Hindlimb muscle (tissue), 1 donor: ENCODE measurements around the gene ISL2. TPM values are rescaled to one million over a fixed set of nuclear protein-coding genes. Genes with fewer than 3 reads are reported as not detected.
"Not testable (repeated sequence)": the region's sequence is repeated elsewhere in the genome, so short reads cannot be mapped to it uniquely, and the experiment has no call there.

Experiments
- DNase-seq: peaks from one replicate; pipeline ENCODE4 v3.0.0-alpha.2; 2013
- polyA plus RNA-seq: library from polyadenylated mRNA; unstranded; fragments of 120-200 nt; gene quantifications from one replicate; pipeline ENCODE4 v1.2.1, GENCODE V29; 2013; ENCODE audit not compliant: insufficient read length

The ISL2 gene
- not detected for polyA plus RNA-seq

DNA sequence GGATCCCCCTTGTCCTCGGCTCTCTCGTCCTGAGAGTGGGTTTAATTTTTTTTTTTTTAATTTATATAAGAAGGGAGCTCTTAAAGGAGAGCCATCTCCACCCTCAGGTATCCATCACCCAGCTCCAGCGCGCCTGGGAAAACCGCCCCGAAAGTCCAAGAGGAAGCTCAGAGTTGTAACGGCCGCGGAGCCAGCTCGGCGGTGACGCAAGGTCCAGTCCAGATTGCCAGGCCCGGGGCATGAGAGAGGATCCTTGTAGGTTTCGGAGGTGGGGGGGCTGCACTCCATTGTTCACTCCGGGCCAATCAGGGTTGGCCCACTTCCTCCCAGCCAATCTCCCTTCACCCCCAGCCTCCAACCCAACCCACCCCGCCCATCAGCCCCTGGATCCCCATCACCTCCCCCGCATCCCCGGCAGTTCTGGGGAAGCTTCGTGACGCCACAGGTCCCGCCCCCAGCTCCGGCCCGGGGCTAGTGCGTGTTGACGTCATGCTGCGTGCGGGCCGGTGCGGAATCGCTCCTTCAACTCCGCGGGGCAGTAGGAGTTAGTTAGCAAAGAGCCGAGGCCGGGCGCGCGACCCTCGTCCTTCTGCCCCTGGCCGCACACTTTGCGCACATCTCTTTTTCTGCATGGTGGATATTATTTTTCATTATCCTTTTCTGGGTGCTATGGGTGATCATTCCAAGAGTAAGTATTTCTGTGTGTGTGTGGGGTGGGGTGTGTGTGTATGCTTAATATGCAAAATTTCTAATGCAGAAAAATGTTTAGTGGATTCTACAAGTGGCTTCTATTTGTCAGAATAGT, at the start of gene ISL2:
Gene ISL2, plus strand, starts transcription at position 520 of the 805 bp plus-strand sequence. Its CDS starts 111 bp downstream, at position 631.
- DNase-seq, result peak; percentile 11

DNA sequence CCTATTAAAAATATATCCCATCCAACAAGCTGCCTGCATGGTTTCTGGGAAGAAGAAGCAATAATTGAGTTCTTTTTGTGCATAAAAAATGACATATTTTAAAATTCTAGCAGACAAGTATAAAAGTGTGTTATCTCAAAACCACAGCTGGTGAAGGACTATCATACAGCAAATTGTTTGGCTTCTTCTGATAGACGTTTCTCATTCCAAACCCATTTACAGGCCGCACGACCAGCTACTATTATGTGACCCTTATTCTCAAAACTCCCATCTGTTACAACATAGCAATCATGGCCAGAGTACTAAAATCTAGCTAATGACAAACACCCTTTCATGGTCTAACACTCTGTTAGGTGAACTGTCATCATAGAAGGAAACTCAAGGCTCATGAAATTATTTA, 47.0 kb upstream of the ISL2 start:
- DNase-seq, result no peak

GRCh38 chr15:76293361-76293760, 43.2 kb upstream of the ISL2 start:
- DNase-seq, result no peak

- DNase-seq, result not testable (repeated sequence)
These were observed 42.1 kb upstream of the ISL2 start for GRCh38 chr15:76294463-76294862.

DNA sequence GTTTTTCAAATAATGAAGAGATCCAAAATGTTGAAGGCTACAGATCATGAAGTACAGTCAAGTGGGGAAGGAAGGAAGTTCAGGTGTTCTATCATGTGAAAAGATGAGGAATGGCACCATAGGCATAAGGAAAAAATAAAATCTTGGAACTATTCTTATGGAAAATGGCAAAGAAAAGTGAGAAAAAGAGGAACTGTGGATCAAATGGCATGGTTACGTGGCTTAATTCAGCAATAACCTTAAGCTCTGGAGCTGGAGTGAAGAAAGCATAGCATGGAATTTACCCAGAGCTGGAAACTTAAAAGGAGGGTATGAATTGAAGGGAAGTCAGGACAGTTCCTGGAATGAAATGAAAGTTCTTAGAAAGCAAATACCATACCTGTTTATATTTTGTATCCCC, 39.7 kb upstream of the ISL2 start:
- no peak for DNase-seq

DNA sequence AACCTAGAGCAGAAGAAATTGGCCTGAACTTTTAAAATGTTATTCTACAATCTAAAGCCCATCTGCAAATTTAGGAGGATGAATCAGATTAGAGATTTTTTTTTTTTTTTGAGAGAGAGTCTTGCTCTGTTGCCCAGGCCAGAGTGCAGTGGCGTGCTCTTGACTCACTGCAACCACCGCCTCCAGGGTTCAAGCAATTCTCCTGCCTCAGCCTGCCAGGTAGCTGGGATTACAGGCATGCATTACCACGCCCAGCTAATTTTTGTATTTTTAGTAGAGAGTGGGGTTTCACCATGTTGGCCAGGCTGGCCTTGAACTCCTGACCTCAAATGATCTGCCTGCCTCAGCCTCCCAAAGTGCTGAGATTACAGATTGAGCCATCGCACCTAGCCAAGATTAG, 38.6 kb upstream of the ISL2 start:
- DNase-seq, result not testable (repeated sequence)

- DNase-seq, result no peak
These were observed 37.6 kb upstream of the ISL2 start for GRCh38 chr15:76298986-76299385.

GRCh38 chr15:76299786-76300185, 36.8 kb upstream of the ISL2 start:
- DNase-seq, result no peak

DNA sequence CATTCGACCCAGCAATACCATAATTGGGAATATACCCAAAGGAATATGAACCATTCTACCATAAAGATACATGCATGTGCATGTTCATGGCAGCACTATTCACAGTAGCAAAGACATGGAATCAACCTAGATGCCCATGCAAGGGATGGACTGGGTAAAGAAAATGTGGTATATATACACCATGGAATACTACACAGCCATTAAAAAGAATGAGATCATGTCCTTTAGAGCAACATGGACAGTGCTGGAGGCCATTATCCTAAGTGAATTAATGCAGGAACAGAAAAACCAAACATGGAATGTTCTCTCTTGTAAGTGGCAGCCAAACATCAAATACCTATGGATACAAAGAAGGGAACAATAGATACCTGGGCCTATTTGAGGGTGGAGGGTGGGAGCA, 32.7 kb upstream of the ISL2 start:
- DNase-seq, result no peak

DNA sequence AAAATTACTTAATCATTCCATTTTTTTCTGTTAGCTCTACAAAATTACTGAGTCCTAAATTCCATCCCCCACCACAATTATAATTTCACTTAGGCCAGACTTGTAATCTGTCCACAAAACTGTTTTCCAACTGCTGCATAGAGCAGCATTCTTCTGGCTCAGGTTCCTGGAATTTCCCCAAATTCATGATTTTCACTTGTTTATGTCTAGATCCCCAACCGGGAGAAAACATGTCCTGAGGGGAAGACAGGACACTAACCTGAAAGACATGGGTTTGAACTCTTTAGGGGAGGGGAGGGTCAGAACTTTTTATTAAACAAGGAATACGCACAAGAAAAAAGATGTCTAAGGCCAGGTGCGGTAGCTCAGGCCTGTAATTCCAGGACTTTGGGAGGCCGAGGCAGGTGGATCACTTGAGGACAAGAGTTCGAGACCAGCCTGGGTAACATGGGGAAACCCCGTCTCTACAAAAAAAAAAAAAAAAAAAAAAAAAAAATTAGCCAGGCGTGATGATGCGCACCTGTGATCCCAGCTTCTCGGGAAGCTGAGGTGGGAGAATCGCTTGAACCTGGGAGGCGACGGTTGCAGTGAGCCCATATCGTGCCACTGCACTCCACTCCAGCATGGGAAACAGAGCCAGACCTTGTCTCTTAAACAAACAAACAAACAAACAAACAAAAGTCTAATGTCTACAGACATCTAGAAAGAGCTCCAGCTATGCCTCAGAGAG, 26.8 kb upstream of the ISL2 start:
- DNase-seq, result no peak

DNA sequence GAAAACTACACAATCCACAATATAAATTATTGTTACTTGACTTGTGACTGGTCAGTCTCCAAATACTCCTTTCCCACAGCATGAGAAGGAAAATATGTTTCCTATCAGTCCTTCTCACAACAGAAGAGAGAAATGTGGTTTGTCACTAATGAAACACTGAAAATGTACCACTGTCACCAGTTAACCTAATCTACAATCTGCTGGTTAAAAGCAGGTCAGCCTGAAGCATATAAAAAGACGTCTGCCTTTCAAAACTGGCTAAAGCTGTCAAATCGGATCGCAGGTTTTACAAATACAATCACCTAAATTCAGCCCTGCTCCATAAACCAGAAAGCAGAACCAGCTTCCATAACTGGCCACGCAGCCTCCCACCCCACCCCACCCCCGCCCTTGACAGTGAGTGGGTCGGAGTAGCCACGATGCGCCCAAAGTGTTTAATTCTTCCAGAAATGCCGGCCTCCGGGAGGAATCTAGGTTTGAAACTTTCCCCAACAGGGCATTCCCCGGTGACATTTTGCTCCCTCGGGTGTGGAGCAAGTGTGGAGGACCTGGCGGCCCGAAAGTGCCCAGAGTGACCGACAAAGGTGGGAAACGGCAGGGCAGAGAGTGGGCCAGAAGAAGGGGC, 26.0 kb upstream of the ISL2 start:
- peak; percentile 17 for DNase-seq

DNA sequence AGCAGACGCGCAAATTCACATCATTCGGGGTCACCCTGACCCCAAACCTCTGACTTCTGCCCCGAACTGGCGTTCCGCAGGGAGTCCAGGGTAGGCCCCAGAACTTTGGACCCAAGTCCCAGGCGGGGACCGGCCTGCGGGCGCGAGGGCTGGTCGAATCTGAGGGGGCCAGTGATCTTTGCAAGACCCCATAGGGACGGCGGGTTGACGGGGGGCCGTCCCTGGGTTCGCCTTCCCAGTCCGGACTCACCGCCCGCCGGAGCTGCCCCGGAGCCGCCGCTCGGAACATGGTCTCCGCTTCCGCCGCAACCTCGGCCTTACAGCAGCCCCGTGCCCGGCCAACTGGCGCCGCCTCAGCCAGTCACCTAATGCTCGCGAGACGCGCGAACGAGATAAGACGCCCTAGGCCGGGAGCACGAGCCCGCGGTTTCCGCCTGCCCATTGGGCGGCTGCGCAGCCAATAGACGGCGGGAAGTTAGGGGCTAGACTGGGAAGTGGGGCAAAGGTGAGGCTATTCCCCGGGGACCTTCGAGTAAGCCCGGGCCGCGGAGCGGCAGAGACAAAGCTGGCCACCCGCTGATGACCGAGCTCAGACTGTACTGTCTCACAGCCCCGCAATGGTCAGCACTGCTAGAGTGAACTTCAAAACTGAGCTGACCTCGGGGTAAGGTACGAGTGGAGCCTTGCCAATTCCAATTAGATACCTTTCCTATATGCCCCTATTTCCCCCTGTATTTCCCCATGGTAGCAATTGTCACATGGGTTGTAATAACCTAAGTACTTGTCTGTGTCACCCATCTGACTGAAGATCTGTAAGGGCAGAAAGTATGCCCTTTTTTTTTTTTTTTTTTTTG, 25.2 kb upstream of the ISL2 start, which contains the start of gene ETFA:
Gene ETFA, minus strand, starts transcription at position 370 of the 854 bp plus-strand sequence. Its CDS starts 81 bp downstream, at position 289.
- peak; percentile 96 for DNase-seq

DNA sequence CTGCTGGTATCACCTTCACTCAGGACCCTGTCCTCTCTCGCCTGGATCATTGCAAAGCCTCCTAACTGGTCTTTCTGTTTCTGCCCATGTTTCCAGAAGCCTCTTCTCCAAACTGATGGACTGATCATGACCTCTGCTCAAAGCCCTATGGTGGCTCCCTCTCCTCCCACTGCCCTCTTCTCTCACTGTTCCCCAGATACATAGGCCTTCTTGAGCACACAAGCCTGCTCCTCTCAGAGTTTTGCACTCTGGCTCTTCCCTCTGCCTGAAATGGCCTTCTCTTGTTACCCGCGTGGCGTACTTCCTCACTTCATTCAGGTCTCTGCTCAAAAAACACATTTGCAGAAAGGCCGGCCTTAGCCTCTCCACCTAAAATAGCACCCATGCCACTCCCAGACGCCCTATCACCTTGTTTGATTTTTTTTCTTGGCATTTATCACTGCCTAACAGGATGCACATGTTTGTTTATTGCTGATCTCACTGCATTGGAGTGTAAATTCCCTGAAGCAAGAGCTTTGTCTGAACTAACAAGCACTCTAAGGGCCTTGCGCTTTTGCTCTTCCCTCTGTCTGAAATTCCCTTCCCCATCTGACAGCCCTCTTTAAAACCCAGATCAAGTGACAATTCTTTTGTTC, 23.9 kb upstream of the ISL2 start:
- no peak for DNase-seq

GRCh38 chr15:76313175-76313567, 23.4 kb upstream of the ISL2 start:
- DNase-seq, result not testable (repeated sequence)

GRCh38 chr15:76313731-76314130, 22.8 kb upstream of the ISL2 start:
- no peak for DNase-seq

DNA sequence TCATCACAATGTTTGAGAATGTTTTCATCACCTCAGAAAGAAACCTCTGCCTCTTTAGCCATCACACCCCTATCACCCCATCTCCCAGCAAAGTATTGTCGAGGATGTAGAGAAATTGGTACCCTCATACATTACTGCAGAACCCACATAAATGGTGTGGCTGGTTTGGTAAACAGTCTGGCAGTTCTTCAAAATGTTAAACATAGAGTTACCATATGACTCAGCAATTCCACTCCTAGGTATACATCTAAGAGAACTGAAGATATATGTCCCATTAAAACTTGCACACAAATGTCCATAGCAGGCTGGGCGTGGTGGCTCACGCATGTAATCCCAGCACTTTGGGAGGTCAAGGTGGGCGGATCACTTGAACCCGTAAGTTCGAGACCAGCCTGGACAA, 16.6 kb upstream of the ISL2 start:
- DNase-seq, result no peak

DNA sequence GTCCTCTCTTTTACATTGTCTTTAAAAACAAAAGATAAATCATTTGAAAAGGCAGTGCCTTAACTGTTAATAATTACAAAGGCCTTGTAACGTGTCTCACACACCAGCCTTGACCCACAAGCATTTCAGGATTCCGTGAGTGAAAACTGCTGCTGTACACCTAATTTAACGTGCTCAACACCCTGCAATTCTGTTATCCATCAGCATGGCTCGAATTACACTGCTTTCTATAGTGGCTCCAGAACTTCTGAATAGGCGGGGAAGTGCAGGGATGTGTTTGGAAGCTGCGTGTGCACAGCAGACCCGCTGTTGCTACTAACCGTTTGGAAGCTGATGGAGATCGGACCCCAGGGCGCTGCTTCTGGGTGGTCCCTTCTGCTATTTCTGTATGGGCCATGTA, 15.4 kb upstream of the ISL2 start:
- DNase-seq, result no peak

GRCh38 chr15:76321602-76322001, 15.0 kb upstream of the ISL2 start:
- no peak for DNase-seq

DNA sequence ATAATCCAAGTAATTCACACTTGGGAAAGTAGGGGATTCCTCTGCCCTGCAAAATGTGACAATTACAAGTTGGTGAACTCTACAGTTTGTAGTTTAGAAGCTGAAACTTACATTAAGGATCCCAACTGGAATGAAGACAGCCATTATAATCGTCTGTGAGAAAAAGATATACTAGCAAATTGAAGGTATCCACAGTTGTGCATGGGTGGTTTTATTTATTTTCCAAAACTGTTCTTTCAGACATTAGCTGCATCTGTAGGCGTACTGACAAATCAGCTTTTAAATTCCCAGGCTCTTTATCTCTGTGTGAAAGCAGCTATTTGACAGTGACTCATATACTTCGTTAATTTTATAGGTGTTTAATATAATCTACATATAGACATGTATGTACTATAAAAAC, 12.5 kb upstream of the ISL2 start:
- DNase-seq, result no peak

GRCh38 chr15:76325704-76326103, 10.9 kb upstream of the ISL2 start:
- DNase-seq, result no peak

GRCh38 chr15:76327191-76328105, 9.1 kb upstream of the ISL2 start:
- DNase-seq, result no peak
